ENCODE measurements around the gene PTPRD. TPM values are rescaled to one million over a fixed set of nuclear protein-coding genes. Genes with fewer than 3 reads are reported as not detected.

Gene PTPRD
- total and polyA plus RNA-seq, 3 experiments from 2014 or later: 0.02 to 0.04 TPM; not detected in 1

DNA sequence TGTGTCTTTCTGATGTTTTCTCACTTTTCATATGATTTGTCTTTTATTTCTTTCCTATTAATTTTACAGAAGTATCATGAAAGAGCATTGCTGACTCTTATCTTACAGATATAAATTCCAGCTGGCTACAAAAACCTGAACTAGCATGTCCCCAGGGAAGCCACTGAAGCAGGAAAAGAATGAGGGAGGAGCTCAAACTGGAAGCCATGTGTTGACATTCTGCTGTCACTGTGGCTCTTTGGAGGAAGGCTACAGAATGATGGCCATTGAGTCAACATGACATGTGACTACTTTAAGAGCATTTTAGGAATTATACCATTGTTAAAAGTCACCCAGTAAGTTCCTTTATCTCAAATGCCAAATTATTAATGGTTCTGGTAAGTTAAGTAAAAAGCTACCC lies 2174.9 kb downstream of the PTPRD start:
- Histone ChIP-seq H3K9me3 (ENCODE audit: low read length) (no peaks in the 10 kb centered on the region), H3K4me3 (ENCODE audit: low read length) (no peak overlapping the region), H3K27ac (ENCODE audit: low read depth, low read length) (no peak overlapping the region), H3K27me3 (ENCODE audit: insufficient read depth, low read length, poor library complexity, severe bottlenecking) (no peaks in the 10 kb centered on the region), H3K4me1 (ENCODE audit: insufficient read depth, low read length) (no peaks in the 10 kb centered on the region), H3K36me3 (ENCODE audit: insufficient read depth, low read length) (no peaks in the 10 kb centered on the region)
- Mint-ChIP-seq H3K27me3 (peaks cover 0 to 2% of the 10 kb centered on the region in 2 donors), H3K4me3 (no peak overlapping the region), H3K4me1 (peaks cover 0 to under 1% (median 0%) of the 10 kb centered on the region in 3 donors), H3K9me3 (no peaks in the 10 kb centered on the region), H3K36me3 (no peaks in the 10 kb centered on the region), H3K27ac (no peak overlapping the region)
- DNase-seq: no peak
- CTCF ChIA-PET: no interaction called here
- POLR2A ChIA-PET: no interaction called here

DNA sequence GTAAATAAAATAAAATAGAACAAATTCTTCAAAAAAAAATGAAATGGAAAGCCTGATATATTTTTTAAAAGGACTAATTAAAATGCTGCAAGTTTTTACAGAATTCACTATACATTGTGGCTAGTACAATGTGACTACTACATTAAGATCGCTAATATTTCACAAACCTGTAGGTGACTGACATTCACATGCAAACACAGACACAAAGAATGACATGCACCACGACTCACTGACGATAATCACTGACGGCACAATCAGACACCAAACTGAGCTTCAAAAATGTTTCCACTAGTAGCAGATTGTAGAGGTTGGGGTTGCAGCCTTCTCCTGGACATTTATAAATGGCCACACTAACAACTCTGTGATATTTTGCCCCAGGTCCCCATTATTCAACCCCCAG lies 2175.5 kb downstream of the PTPRD start:
- H3K27me3 ChIP-seq (ENCODE audit: insufficient read depth, low read length, poor library complexity, severe bottlenecking): no peaks in the 10 kb centered on the region
- DNase-seq: no peak
- peaks cover 0 to 2% of the 10 kb centered on the region in 2 donors for H3K27me3 Mint-ChIP-seq
- H3K36me3 Mint-ChIP-seq: no peaks in the 10 kb centered on the region
- no peak overlapping the region for H3K4me3 Mint-ChIP-seq
- H3K9me3 ChIP-seq (ENCODE audit: low read length): no peaks in the 10 kb centered on the region
- no peaks in the 10 kb centered on the region for H3K9me3 Mint-ChIP-seq
- ChIA-PET POLR2A (no interaction called here), CTCF (no interaction called here)
- H3K36me3 ChIP-seq (ENCODE audit: insufficient read depth, low read length): no peaks in the 10 kb centered on the region
- no peaks in the 10 kb centered on the region for H3K4me1 ChIP-seq (ENCODE audit: insufficient read depth, low read length)
- H3K4me1 Mint-ChIP-seq: peaks cover 0 to 7% (median 4%) of the 10 kb centered on the region in 3 donors
- H3K27ac Mint-ChIP-seq: no peak overlapping the region
- H3K27ac ChIP-seq (ENCODE audit: low read depth, low read length): no peak overlapping the region
- H3K4me3 ChIP-seq (ENCODE audit: low read length): no peak overlapping the region

DNA sequence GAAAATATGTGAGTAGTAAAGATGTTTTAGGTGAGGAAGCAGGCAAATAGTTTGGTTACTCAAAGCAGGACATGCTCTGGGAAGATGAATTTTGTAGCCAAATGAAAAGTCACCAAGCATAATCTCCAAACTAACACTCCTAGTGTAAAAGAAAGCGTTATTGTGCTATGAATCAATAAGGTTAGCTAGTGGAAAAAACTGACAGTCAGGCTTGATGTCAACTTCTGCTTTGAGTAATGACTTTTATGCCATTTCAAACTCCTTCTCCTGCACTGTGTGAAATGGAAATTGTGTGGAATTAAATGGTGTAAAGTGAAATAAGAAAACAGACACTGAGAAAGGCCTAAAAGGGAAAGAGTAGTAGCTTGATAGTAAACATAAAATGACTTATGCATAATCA lies 2176.0 kb downstream of the PTPRD start:
- Mint-ChIP-seq H3K4me1 (peaks cover 0 to 10% (median 9%) of the 10 kb centered on the region in 3 donors), H3K4me3 (no peak overlapping the region), H3K27ac (no peak overlapping the region), H3K9me3 (no peaks in the 10 kb centered on the region), H3K27me3 (peaks cover 0 to 2% of the 10 kb centered on the region in 2 donors), H3K36me3 (no peaks in the 10 kb centered on the region)
- H3K9me3 ChIP-seq (ENCODE audit: low read length): no peaks in the 10 kb centered on the region
- no peak for DNase-seq
- no peak overlapping the region for H3K27ac ChIP-seq (ENCODE audit: low read depth, low read length)
- no peak overlapping the region for H3K4me3 ChIP-seq (ENCODE audit: low read length)
- no peaks in the 10 kb centered on the region for H3K27me3 ChIP-seq (ENCODE audit: insufficient read depth, low read length, poor library complexity, severe bottlenecking)
- CTCF ChIA-PET: no interaction called here
- POLR2A ChIA-PET: no interaction called here
- H3K4me1 ChIP-seq (ENCODE audit: insufficient read depth, low read length): no peaks in the 10 kb centered on the region
- no peaks in the 10 kb centered on the region for H3K36me3 ChIP-seq (ENCODE audit: insufficient read depth, low read length)

DNA sequence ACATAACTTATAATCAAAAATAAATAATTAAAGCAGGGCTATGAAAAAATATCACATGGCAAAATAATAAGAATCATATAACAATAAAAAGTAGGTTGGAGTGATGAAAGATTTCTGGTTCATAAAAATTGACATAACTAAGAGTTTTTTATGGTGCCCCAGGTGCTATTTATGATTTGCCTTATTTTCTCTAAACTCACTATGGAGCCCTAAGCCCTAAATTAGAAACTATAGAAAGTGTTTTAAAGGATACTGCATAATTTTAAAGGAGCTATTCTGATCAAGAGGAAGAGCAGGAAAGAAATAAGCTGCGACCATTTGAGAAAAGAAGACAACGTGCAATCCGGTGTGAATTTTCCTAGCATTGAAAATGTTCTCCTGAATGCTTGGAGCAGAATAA lies 2178.2 kb downstream of the PTPRD start:
- Mint-ChIP-seq H3K4me1 (peaks cover 0 to 26% (median 26%) of the 10 kb centered on the region in 3 donors), H3K4me3 (no peak overlapping the region), H3K9me3 (no peaks in the 10 kb centered on the region), H3K27me3 (peaks cover 0 to 2% of the 10 kb centered on the region in 2 donors), H3K36me3 (no peaks in the 10 kb centered on the region), H3K27ac (no peak overlapping the region)
- H3K36me3 ChIP-seq (ENCODE audit: insufficient read depth, low read length): no peaks in the 10 kb centered on the region
- no peaks in the 10 kb centered on the region for H3K27me3 ChIP-seq (ENCODE audit: insufficient read depth, low read length, poor library complexity, severe bottlenecking)
- no peak for DNase-seq
- ChIA-PET CTCF (no interaction called here), POLR2A (no interaction called here)
- no peak overlapping the region for H3K27ac ChIP-seq (ENCODE audit: low read depth, low read length)
- no peaks in the 10 kb centered on the region for H3K9me3 ChIP-seq (ENCODE audit: low read length)
- no peaks in the 10 kb centered on the region for H3K4me1 ChIP-seq (ENCODE audit: insufficient read depth, low read length)
- no peak overlapping the region for H3K4me3 ChIP-seq (ENCODE audit: low read length)

DNA sequence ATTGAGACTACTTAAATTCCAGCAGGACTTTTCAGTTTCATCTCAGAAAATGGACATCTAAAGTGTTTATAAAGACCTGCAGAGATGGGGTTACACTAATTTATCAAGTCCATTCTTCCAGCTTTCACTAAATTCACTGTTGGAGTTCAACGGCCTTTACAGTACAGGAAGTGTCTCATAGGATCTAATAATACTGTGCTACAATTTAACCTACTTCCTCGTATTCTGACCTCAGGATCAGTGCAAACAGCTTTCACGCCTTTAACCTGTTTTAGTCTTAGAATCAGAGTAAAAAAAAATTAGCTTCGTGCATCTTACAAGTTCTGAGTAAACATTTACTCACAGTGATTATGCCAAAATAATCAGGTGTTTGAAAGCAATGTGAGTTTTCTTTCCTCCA lies 2180.6 kb downstream of the PTPRD start:
- DNase-seq: no peak
- Histone ChIP-seq H3K36me3 (ENCODE audit: insufficient read depth, low read length) (no peaks in the 10 kb centered on the region), H3K9me3 (ENCODE audit: low read length) (no peaks in the 10 kb centered on the region), H3K4me1 (ENCODE audit: insufficient read depth, low read length) (no peaks in the 10 kb centered on the region), H3K27ac (ENCODE audit: low read depth, low read length) (no peak overlapping the region), H3K27me3 (ENCODE audit: insufficient read depth, low read length, poor library complexity, severe bottlenecking) (no peaks in the 10 kb centered on the region), H3K4me3 (ENCODE audit: low read length) (no peak overlapping the region)
- no peaks in the 10 kb centered on the region for H3K36me3 Mint-ChIP-seq
- ChIA-PET CTCF (no interaction called here), POLR2A (no interaction called here)
- no peak overlapping the region for H3K27ac Mint-ChIP-seq
- H3K4me3 Mint-ChIP-seq: peak overlapping the region in 1 of 7 donors; percentile 14
- no peaks in the 10 kb centered on the region for H3K9me3 Mint-ChIP-seq
- peaks cover 0 to 2% of the 10 kb centered on the region in 2 donors for H3K27me3 Mint-ChIP-seq
- H3K4me1 Mint-ChIP-seq: peaks cover 1 to 47% (median 43%) of the 10 kb centered on the region in 3 donors

DNA sequence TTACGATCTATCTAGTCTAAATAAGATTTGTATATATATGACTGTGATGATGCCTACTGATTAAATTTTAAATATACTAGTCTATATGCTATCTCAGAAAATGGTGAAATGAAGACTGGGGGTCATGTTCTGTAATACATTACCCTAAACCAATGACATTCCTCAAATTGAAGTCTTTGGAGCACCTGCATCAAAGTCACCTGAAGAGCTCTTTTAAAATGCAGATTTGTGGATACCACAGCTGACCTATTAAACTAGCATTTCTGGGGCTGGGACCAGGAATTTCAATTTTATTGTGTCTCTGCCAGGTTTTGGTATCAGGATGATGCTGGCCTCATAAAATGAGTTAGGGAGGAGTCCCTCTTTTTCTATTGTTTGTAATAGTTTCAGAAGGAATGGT lies 2181.3 kb downstream of the PTPRD start:
- Histone ChIP-seq H3K4me1 (ENCODE audit: insufficient read depth, low read length) (no peaks in the 10 kb centered on the region), H3K27ac (ENCODE audit: low read depth, low read length) (no peak overlapping the region), H3K9me3 (ENCODE audit: low read length) (no peaks in the 10 kb centered on the region), H3K36me3 (ENCODE audit: insufficient read depth, low read length) (no peaks in the 10 kb centered on the region), H3K4me3 (ENCODE audit: low read length) (no peak overlapping the region), H3K27me3 (ENCODE audit: insufficient read depth, low read length, poor library complexity, severe bottlenecking) (no peaks in the 10 kb centered on the region)
- no peak overlapping the region for H3K27ac Mint-ChIP-seq
- H3K4me3 Mint-ChIP-seq: no peak overlapping the region
- peaks cover 0 to 2% of the 10 kb centered on the region in 2 donors for H3K27me3 Mint-ChIP-seq
- DNase-seq: no peak
- POLR2A ChIA-PET: no interaction called here
- no peaks in the 10 kb centered on the region for H3K9me3 Mint-ChIP-seq
- peaks cover 1 to 47% (median 43%) of the 10 kb centered on the region in 3 donors for H3K4me1 Mint-ChIP-seq
- CTCF ChIA-PET: no interaction called here
- no peaks in the 10 kb centered on the region for H3K36me3 Mint-ChIP-seq

DNA sequence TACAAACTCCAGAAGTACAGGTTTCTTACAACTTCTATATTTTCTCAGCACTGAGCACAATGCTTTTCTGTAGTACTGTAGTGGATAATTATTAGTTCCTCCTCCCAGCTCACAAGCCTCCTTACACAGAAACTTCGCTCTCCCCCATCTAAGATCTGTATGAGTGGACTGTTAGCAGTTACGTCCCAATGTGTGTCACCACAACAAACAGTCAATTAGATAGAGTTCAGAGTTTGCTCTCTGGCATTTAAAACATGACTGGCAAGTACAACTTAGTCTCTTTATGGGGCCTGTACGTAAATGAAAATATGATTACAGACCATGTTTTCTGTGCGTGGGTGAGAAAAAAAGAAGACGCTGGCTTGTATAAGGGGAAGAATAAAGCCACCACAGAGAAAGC lies 2181.9 kb downstream of the PTPRD start:
- H3K4me1 ChIP-seq (ENCODE audit: insufficient read depth, low read length): no peaks in the 10 kb centered on the region
- H3K36me3 Mint-ChIP-seq: no peaks in the 10 kb centered on the region
- no peaks in the 10 kb centered on the region for H3K36me3 ChIP-seq (ENCODE audit: insufficient read depth, low read length)
- ChIA-PET CTCF (no interaction called here), POLR2A (no interaction called here)
- H3K4me3 ChIP-seq (ENCODE audit: low read length): no peak overlapping the region
- peaks cover 0 to 2% of the 10 kb centered on the region in 2 donors for H3K27me3 Mint-ChIP-seq
- peak overlapping the region in 3 of 7 donors; percentile 2 to 26 (median 11) for H3K4me3 Mint-ChIP-seq
- no peaks in the 10 kb centered on the region for H3K9me3 ChIP-seq (ENCODE audit: low read length)
- DNase-seq: no peak
- H3K4me1 Mint-ChIP-seq: peaks cover 1 to 47% (median 43%) of the 10 kb centered on the region in 3 donors
- no peak overlapping the region for H3K27ac ChIP-seq (ENCODE audit: low read depth, low read length)
- peak overlapping the region in 4 of 8 donors; percentile 10 to 33 (median 22) for H3K27ac Mint-ChIP-seq
- H3K27me3 ChIP-seq (ENCODE audit: insufficient read depth, low read length, poor library complexity, severe bottlenecking): no peaks in the 10 kb centered on the region
- no peaks in the 10 kb centered on the region for H3K9me3 Mint-ChIP-seq

DNA sequence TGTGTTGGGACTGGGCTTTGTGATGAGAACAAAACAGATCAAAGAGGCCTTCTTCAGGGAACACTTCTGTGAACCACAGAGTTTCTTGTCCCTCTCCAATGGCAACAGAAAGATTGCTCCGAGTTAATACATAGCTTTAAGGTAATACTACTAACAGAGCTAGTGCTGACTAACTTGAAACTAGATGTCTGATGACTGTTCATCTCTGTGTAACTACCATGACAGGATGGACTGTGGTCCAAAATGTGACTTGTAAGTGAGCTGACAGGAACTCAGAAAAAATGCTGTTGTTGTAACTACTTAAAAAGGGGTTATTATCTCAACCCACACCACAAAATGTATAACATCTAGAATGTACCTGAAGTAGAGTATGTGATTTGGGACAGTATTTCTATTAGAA lies 2183.0 kb downstream of the PTPRD start:
- H3K4me1 ChIP-seq (ENCODE audit: insufficient read depth, low read length): no peaks in the 10 kb centered on the region
- no peak for DNase-seq
- H3K4me3 ChIP-seq (ENCODE audit: low read length): no peak overlapping the region
- Mint-ChIP-seq H3K4me1 (peaks cover 1 to 47% (median 43%) of the 10 kb centered on the region in 3 donors), H3K27ac (peak overlapping the region in 5 of 8 donors; percentile 13 to 82 (median 66)), H3K27me3 (peaks cover 0 to 4% of the 10 kb centered on the region in 2 donors), H3K4me3 (peak overlapping the region in 4 of 7 donors; percentile 33 to 45 (median 41)), H3K9me3 (no peaks in the 10 kb centered on the region), H3K36me3 (no peaks in the 10 kb centered on the region)
- H3K27ac ChIP-seq (ENCODE audit: low read depth, low read length): no peak overlapping the region
- POLR2A ChIA-PET: no interaction called here
- H3K9me3 ChIP-seq (ENCODE audit: low read length): no peaks in the 10 kb centered on the region
- CTCF ChIA-PET: no interaction called here
- H3K36me3 ChIP-seq (ENCODE audit: insufficient read depth, low read length): no peaks in the 10 kb centered on the region
- H3K27me3 ChIP-seq (ENCODE audit: insufficient read depth, low read length, poor library complexity, severe bottlenecking): no peaks in the 10 kb centered on the region

DNA sequence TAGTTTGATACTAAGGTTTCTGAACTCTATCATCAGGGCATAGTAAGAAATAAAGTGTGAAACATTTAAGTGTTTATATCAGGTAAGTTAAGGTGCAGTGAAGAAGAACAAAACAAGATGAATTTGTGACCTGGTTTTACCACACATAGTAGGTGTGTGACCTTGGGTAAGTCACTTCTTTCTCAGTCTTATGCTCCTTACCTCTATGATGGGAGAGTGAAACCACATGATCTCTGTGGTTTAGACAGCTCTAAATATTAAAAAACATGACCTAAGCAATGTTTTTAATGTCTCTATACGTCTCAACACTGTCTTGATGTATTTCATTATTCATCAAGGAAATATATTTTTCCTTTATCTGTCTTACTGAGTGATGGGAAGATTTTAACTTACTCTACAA lies 2183.6 kb downstream of the PTPRD start:
- Mint-ChIP-seq H3K27me3 (peaks cover 0 to 4% of the 10 kb centered on the region in 2 donors), H3K9me3 (no peaks in the 10 kb centered on the region), H3K4me3 (peak overlapping the region in 2 of 7 donors; percentile 38 to 44), H3K36me3 (no peaks in the 10 kb centered on the region), H3K27ac (peak overlapping the region in 4 of 8 donors; percentile 13 to 82 (median 46)), H3K4me1 (peaks cover 1 to 47% (median 43%) of the 10 kb centered on the region in 3 donors)
- ChIA-PET POLR2A (no interaction called here), CTCF (no interaction called here)
- no peak overlapping the region for H3K27ac ChIP-seq (ENCODE audit: low read depth, low read length)
- DNase-seq: no peak
- H3K4me1 ChIP-seq (ENCODE audit: insufficient read depth, low read length): no peaks in the 10 kb centered on the region
- H3K9me3 ChIP-seq (ENCODE audit: low read length): no peaks in the 10 kb centered on the region
- no peaks in the 10 kb centered on the region for H3K27me3 ChIP-seq (ENCODE audit: insufficient read depth, low read length, poor library complexity, severe bottlenecking)
- no peaks in the 10 kb centered on the region for H3K36me3 ChIP-seq (ENCODE audit: insufficient read depth, low read length)
- no peak overlapping the region for H3K4me3 ChIP-seq (ENCODE audit: low read length)
